HG03196 (cell line): ENCODE data around the gene SLC2A13.
A peak's percentile ranks its signal among the peaks of the same experiment; 100 is the strongest.
"Not testable (repeated sequence)": the region's sequence is repeated elsewhere in the genome, so short reads cannot be mapped to it uniquely, and the experiment has no call there.

Source experiments
- ATAC-seq: cut with Tn5 transposase; IDR thresholded peaks from one replicate; pipeline ENCODE4 v1.9.1; 2021; ENCODE audit not compliant: unreplicated experiment

SLC2A13 gene

DNA sequence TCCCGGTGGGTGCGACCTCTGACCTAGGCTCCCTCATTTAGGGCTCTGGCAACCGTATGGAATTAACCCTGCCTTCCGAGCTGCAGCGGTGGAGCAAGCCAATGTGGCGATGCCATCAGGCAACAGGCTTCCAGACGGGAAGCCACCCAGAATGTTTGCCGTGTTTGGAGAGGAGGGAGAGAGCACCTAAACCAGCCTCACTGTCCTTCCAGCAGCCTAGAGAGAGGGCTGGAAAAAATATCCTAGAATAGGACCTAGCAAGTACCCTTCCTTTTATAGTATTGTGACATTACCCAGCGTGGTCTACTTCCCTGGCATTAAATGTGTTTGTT is 287 bp upstream of the SLC2A13 start:
- no peak for ATAC-seq

DNA sequence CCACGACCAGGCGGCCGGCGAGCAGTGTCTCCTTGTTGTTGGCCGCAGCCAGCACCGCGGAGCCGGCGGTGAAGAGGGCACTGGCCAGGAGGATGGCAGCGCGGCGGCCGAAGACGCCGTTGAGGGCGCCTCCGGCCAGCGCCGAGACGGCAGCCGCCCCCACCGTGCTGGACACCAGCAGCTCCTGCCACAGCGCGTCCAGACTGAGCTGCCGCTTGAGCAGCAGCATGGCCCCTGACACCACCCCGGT is 691 bp downstream of the SLC2A13 start:
- peak; percentile 41 for ATAC-seq

DNA sequence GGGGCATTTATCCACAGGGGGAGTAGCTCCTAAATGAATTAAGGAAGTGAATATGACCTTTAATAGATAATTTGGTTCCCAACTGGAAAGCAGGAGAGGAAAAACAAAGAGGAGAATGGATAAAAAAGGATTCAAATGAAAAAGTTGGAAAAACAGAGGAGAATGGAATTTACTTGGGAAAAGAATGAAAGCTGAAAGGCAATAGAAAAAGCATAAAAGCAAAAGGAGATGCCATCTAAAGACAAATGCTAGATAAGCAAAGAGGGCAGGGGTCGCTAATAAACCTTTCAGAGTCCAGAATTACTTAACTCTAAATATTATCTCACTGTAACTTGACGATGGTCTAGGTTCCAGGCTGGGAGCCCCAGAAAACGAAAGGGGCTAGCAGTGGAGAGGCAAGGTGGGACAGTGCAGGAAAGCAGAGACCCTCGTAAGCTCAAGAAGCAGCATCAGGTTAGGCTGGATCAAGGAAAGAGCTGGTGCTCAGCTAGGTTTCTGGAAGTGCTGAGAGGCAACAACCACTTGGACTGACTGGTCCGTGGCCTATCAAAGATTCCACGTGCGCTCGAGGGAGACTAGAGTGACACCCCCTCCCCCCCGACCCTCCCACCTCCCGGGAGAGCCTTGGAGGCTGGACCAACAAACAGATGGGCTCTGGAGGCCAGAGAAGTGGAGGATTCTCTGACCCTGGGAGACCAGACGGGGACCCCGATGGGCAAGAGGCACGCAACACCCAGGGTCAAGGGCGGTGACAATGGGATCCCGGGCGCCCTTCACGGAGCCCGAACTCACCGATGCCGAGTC is 1.2 kb downstream of the SLC2A13 start:
- ATAC-seq, result no peak

GRCh38 chr12:40103043-40103442 is 2.8 kb downstream of the SLC2A13 start:
- ATAC-seq, result no peak

GRCh38 chr12:40101747-40102146 is 4.1 kb downstream of the SLC2A13 start:
- ATAC-seq, result no peak

DNA sequence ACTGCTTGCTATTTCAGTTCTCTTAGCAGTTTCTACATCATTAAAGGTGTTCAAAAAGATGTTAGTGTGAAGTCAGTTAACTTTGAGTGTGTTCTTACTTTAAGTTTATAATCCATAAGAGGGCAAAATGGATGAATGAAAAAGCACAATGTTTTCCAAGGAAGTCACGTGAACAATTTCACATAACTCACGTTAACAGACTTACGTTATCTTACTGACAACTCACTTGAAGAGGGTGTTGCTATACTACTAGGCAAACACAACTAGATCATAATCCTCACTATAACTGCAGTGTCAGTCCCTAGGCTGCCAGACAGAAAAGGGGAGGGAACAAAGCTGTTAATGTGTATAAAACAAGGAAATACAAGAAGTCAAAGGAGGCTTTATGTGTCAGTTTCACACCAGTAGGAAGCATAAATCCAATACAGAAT is 6.4 kb downstream of the SLC2A13 start:
- no peak for ATAC-seq

DNA sequence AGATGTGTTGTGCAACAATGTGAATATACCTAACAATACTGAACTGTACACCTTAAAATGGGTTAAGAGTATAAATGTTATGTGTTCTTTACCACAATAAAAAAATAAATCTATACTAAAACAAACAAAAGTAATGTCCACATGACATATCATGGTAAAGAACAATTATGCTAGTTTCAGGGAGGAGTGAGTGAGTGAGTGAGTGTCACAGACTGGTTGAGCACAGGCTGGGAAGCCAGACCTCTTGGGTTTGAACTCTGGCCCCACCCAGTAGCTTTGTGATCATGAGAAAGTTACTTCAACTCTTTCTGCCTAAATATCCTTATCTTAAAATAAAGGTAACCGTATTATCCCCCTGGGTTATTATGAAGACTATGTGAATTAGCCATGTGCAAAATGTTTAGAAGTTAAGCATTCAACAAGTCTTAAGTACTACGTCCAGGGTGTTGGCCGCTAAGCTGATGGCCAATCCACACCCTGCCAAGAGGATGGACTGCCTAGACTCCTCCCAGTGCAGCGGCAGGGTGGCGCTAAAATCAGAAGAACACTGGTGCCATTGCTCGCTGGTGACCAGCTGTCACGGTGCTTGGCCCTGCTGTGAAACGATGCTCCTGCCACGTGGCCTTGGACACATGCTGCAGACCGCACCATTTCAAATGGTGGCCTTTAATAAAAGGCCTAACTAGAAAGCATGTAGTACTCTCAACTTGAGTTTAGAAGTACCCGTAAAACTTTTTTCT is 7.3 kb downstream of the SLC2A13 start:
- ATAC-seq, result no peak

GRCh38 chr12:40093512-40093911 is 12.4 kb downstream of the SLC2A13 start:
- ATAC-seq, result no peak

- ATAC-seq, result no peak
Measured at GRCh38 chr12:40086471-40086870, 19.4 kb downstream of the SLC2A13 start.

DNA sequence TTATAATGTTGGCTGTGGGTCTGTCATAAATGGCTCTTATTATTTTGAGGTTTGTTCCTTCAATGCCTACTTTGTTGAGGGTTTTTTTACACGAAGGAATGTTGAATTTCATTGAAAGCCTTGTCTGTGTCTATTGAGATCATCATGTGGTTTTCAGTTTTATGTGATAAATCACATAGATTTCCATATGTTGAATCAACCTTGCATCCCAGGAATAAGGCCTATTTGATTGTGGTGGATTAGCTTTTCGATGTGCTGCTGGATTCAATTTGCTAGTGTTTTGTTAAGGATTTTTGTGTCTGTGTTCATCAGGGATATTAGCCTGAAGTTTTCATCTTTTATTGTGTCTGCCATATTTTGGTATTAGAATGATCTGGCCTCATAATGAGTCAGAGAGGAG is 27.6 kb downstream of the SLC2A13 start:
- ATAC-seq, result no peak

DNA sequence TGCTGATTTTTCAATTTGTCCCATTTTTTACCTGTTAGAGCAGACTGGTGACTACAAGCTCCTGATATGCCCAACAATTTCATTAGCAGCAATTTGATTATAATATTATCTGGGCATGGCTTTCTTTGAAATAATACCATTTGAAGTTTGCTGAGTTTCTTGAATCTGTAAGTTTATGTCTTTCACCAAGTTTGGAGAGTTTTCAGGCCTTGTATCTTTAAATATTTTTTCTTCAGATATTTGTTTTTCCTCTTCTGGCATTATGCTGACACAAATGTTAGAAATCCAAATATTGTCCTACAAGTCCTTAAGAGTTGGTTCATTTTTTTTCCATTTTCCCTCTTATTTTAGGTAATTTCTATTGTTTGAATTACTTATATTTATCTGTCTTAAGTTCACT is 30.4 kb downstream of the SLC2A13 start:
- no peak for ATAC-seq

DNA sequence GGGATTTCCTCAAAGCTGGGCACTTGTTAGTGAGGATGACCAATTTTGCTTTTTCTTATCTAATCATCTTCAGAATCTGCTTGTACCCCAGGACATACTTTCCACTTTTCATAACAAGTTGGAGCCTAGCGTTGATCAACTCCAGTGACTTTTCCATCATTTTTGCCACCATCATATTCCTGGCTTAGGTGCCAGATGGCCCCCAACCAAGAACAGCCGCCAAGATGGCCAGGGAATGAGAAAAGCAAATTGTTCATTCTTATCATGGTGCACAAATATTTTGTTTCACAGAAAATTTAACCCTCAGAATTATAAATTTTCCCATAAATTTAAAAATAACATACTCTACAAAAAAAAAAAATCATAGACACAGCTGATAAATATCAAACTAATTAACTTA is 37.5 kb downstream of the SLC2A13 start:
- no peak for ATAC-seq

- no peak for ATAC-seq
Measured at GRCh38 chr12:40065636-40066035, 40.2 kb downstream of the SLC2A13 start.

- no peak for ATAC-seq
Measured at GRCh38 chr12:40063414-40063813, 42.5 kb downstream of the SLC2A13 start.

GRCh38 chr12:40058721-40059190 is 47.1 kb downstream of the SLC2A13 start:
- no peak for ATAC-seq

DNA sequence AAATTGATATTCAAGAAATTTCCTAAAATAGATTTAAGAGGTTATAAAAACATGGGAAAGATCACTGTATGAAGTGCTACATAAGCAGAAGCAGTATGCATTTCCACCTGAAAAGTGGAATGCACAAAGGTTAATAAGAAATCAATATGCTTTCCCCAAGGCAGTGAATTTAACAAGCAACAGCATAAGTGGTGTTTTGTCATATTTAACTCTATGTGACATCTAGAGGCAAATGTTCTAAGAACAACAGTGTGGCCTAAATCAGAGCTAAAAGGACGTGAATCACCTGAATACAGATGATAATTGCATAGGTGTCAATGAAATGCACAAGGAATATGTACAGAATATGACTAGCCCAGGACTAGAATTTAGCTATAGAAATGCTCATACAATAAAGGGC is 49.5 kb downstream of the SLC2A13 start:
- no peak for ATAC-seq

DNA sequence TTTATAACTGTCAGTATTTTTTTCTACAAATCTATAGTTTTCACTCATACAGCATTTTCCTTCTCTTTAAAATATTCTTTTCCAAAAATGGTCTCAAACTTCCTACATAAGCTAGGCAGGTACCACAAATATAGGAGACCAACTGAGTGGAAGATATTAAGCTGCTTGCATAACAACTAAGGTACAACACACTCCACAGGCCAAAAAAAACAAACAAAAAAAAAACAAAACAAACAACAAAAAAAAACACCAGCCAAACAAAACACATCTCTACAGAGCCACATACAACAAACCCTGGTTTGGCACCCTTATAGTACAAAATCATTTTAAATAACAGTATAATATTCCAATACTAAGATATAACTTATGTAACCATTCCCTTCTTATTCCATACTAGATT is 50.1 kb downstream of the SLC2A13 start:
- ATAC-seq, result no peak

DNA sequence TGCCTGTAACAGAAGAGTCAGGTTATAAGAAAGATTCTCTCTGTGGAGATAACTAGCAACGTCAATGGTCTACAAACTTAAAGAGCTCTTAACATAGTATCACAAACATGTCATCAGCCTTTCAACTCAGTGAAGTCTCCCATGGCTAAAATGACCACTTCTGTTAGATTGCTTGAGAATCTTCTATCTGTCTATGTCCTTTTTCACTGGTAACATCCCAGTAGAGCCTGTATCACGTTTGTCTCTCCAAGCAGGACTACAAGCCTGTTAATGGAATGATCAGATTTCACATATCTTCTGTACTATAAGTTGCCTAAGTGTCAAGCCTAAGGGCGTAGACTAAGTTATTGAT is 50.7 kb downstream of the SLC2A13 start:
- ATAC-seq, result no peak

GRCh38 chr12:40054555-40055227 is 51.2 kb downstream of the SLC2A13 start:
- ATAC-seq, result no peak

GRCh38 chr12:40049268-40049667 is 56.6 kb downstream of the SLC2A13 start:
- no peak for ATAC-seq

GRCh38 chr12:40047002-40047401 is 58.9 kb downstream of the SLC2A13 start:
- not testable (repeated sequence) for ATAC-seq

- no peak for ATAC-seq
Measured at GRCh38 chr12:40045656-40046055, 60.2 kb downstream of the SLC2A13 start.
